HCT116 (cell line): ENCODE results near the gene CFAP47. TPM values are rescaled to one million over a fixed set of nuclear protein-coding genes. Genes with fewer than 3 reads are reported as not detected.

Experiments
- ATAC-seq: fragments of 200-7000 bp; cut with Tn5 transposase; 2 replicates; pipeline ENCODE4 v1.9.1; 2020; ENCODE audit warnings: mild to moderate bottlenecking, moderate library complexity
- BruUV-seq: library from RNA; stranded (reverse); fragments of 400-500 nt; replicated peaks from 2 replicates; lab custom pipeline; 2021; lab: Mats Ljungman, UMichigan
- CTCF ChIA-PET: fragments of 300-600 bp; sonication (Branson Sonifier 250); formaldehyde crosslinking; loops from one replicate; lab custom pipeline; 2021; ENCODE audit warnings: antibody characterized with exemption; lab: Charles Lee
- POLR2A ChIA-PET: fragments of 300-600, 350-600 bp; sonication (Branson Sonifier 250); formaldehyde crosslinking; loops from one replicate; lab custom pipeline; 2021; ENCODE audit warnings: antibody characterized with exemption; lab: Charles Lee
- RAD21 ChIA-PET, 2 experiments: fragments of 300-600 bp; sonication (Branson Sonifier 250); formaldehyde crosslinking; loops; one replicate each; lab custom pipeline; 2023; ENCODE audit warnings: low total read pairs in 2 of 2; ENCODE audit not compliant: uncharacterized antibody in 2 of 2, unreplicated experiment in 2 of 2, low non-redundant PET in 1 of 2; lab: Charles Lee
- DNase-seq: peaks from one replicate; pipeline ENCODE4 v3.0.0-alpha.2; 2010; ENCODE audit warnings: low read depth, low spot score
- H2AFZ ChIP-seq: fragments of 200-600 bp; shearing (Covaris generic), sonication (generic); 2 replicates; pipeline ENCODE4 v1.6.1; 2017; ENCODE audit warnings: low read depth, mixed run types, mixed read lengths, antibody characterized with exemption, low read length; ENCODE audit not compliant: poor library complexity, severe bottlenecking
- H3K27ac ChIP-seq: 2 replicates; pipeline ENCODE4 v1.5.1; 2012; ENCODE audit warnings: low read depth, low read length
- H3K27me3 ChIP-seq: fragments of 200-600 bp; sonication (generic); 2 replicates; pipeline ENCODE4 v1.6.1; 2016; ENCODE audit warnings: mixed run types, low read length, mixed read lengths; ENCODE audit not compliant: insufficient read depth
- H3K36me3 ChIP-seq, 2 experiments: fragments of 200-500 bp in 1 of 2; fragments of 200-600 bp in 1 of 2; sonication (Bioruptor generic) in 1 of 2; sonication (generic) in 1 of 2; 2 replicates each; pipeline versions ENCODE4 v1.5.1 to v1.6.1; 2014 to 2016; ENCODE audit warnings: low read length in 2 of 2, inconsistent platforms in 1 of 2, mixed read lengths in 1 of 2, mixed run types in 1 of 2; ENCODE audit not compliant: insufficient read depth in 2 of 2, control insufficient read depth in 1 of 2
- H3K4me1 ChIP-seq, 2 experiments: fragments of 200-600 bp in 1 of 2; sonication (generic) in 1 of 2; 2 replicates each; pipeline versions ENCODE4 v1.5.1 to v1.6.1; 2012 to 2017; ENCODE audit warnings: low read length in 2 of 2, inconsistent platforms in 1 of 2, mild to moderate bottlenecking in 1 of 2, mixed read lengths in 1 of 2, mixed run types in 1 of 2, moderate library complexity in 1 of 2; ENCODE audit not compliant: insufficient read depth in 2 of 2, control insufficient read depth in 1 of 2
- H3K4me2 ChIP-seq: fragments of 200-600 bp; sonication (generic); 2 replicates; pipeline ENCODE4 v1.6.1; 2017; ENCODE audit warnings: mixed run types, low read length, mixed read lengths
- H3K4me3 ChIP-seq, 2 experiments: fragments of 200-600 bp in 1 of 2; sonication (generic) in 1 of 2; replicated peaks in 1 of 2; 2 replicates each; pipeline ENCODE4 v1.5.1; 2011 to 2016; ENCODE audit warnings: low read length in 2 of 2, control low read depth in 1 of 2, low read depth in 1 of 2, mild to moderate bottlenecking in 1 of 2, mixed read lengths in 1 of 2, mixed run types in 1 of 2
- H3K79me2 ChIP-seq: fragments of 200-600 bp; sonication (generic); 2 replicates; pipeline ENCODE4 v1.6.1; 2017; ENCODE audit warnings: mild to moderate bottlenecking, mixed run types, low read length, moderate library complexity, mixed read lengths; ENCODE audit not compliant: insufficient read depth
- H3K9ac ChIP-seq: fragments of 200-600 bp; sonication (generic); 2 replicates; pipeline ENCODE4 v1.6.1; 2016; ENCODE audit warnings: low read length, mixed read lengths
- H3K9me2 ChIP-seq: fragments of 200-600 bp; sonication (generic), shearing (Covaris generic); 2 replicates; pipeline ENCODE4 v1.6.1; 2017; ENCODE audit warnings: mixed run types, mild to moderate bottlenecking, moderate library complexity; ENCODE audit not compliant: insufficient read depth
- H3K9me3 ChIP-seq, 2 experiments: fragments of 200-500 bp in 1 of 2; fragments of 200-600 bp in 1 of 2; sonication (Bioruptor generic) in 1 of 2; sonication (generic) in 1 of 2; 2 replicates each; pipeline ENCODE4 v1.6.1; 2014 to 2017; ENCODE audit warnings: low read length in 2 of 2, mixed read lengths in 2 of 2, inconsistent platforms in 1 of 2, low read depth in 1 of 2, mild to moderate bottlenecking in 1 of 2, mixed run types in 1 of 2, moderate library complexity in 1 of 2; ENCODE audit not compliant: control insufficient read depth in 1 of 2, insufficient read depth in 1 of 2
- H4K20me1 ChIP-seq: fragments of 200-600 bp; sonication (generic), shearing (Covaris generic); 2 replicates; pipeline ENCODE4 v1.6.1; 2017; ENCODE audit warnings: mixed run types, mild to moderate bottlenecking, moderate library complexity; ENCODE audit not compliant: insufficient read depth
- CEBPB ChIP-seq: IDR thresholded peaks from 2 replicates; pipeline ENCODE4 v1.6.1; 2012; ENCODE audit warnings: low read depth
- EGR1 ChIP-seq: IDR thresholded peaks from 2 replicates; pipeline ENCODE4 v1.6.1; 2012; ENCODE audit warnings: low read depth
- ELF1 ChIP-seq: IDR thresholded peaks from 2 replicates; pipeline ENCODE4 v1.6.1; 2012; ENCODE audit warnings: low read depth, borderline replicate concordance
- POLR2A ChIP-seq: IDR thresholded peaks from 2 replicates; pipeline ENCODE4 v1.7.0; 2011; ENCODE audit warnings: borderline replicate concordance; ENCODE audit not compliant: insufficient read depth, insufficient read length; ENCODE audit errors: extremely low read depth
- SP1 ChIP-seq: IDR thresholded peaks from 2 replicates; pipeline ENCODE4 v1.6.1; 2012; ENCODE audit warnings: low read depth
- SRF ChIP-seq: IDR thresholded peaks from 2 replicates; pipeline ENCODE4 v1.6.1; 2012; ENCODE audit warnings: low read depth
- YY1 ChIP-seq: IDR thresholded peaks from 2 replicates; pipeline ENCODE4 v1.6.1; 2011; ENCODE audit warnings: low read length, low read depth, moderate library complexity, mild to moderate bottlenecking; ENCODE audit not compliant: insufficient replicate concordance; ENCODE audit errors: extremely low read depth
- ZNF274 ChIP-seq: fragments of 200-500 bp; sonication (Bioruptor generic); IDR thresholded peaks from 2 replicates; pipeline ENCODE4 v1.6.1; 2014; ENCODE audit warnings: mild to moderate bottlenecking, low read depth, low read length, inconsistent platforms
- intact Hi-C: fragments of 100-400 bp; cut with micrococcal nuclease; formaldehyde crosslinking; loops from 2 replicates; pipeline ENCODE4 v1.10.0; 2022
- total RNA-seq: library from RNA; stranded (reverse); gene quantifications from one replicate; pipeline ENCODE4 v1.2.1, GENCODE V29; 2021; ENCODE audit not compliant: unreplicated experiment
- TF ChIP-seq, protein P1 (sequence below): IDR thresholded peaks from 2 replicates; pipeline ENCODE4 v1.6.1; 2012; ENCODE audit warnings: low read depth
- TF ChIP-seq, protein P2 (sequence below): IDR thresholded peaks from 2 replicates; pipeline ENCODE4 v1.6.1; 2012
- TF ChIP-seq, protein P3 (sequence below), 3 experiments: fragments of 200-600 bp in 1 of 3; sonication (generic) in 1 of 3; IDR thresholded peaks in 2 of 3; conservative IDR thresholded peaks in 1 of 3; 2 replicates each; pipeline ENCODE4 v1.5.1; 2012 to 2017; ENCODE audit warnings: low read depth in 2 of 3, low read length in 2 of 3, antibody characterized with exemption in 1 of 3, borderline replicate concordance in 1 of 3, control low read depth in 1 of 3, mild to moderate bottlenecking in 1 of 3, mixed read lengths in 1 of 3, mixed run types in 1 of 3, moderate library complexity in 1 of 3; ENCODE audit not compliant: insufficient read depth in 1 of 3

CFAP47 gene
- total RNA-seq, 1 experiment from 2014 or later: not detected

DNA sequence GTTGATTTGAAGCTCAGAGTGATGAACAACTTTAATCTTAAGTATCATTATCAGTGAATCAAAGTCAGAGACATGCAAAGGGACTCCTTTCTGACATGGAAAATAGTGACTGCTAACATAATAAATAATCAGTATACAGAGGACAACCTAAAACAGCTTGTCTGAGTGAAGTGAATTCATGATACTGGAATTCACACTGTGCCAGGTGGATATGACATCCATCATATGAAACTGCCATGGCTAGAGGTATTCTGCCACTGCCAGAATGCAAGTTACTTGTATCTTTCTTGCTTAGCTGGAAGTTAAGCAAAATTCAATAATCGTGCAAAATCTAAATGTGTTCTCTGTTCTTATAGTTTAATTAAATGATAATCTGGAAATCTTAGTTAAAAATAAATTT, 429.0 kb downstream of the CFAP47 start:
- H4K20me1 ChIP-seq: no peaks in the 10 kb centered on the region
- no peaks in the 10 kb centered on the region for H3K36me3 ChIP-seq
- no peak overlapping the region for H3K27ac ChIP-seq
- TF ChIP-seq YY1 (no peak), SRF (no peak), ZNF274 (no peak), EGR1 (no peak), ELF1 (no peak), CEBPB (no peak), SP1 (no peak), POLR2A (no peak)
- TF ChIP-seq, protein P1, sequence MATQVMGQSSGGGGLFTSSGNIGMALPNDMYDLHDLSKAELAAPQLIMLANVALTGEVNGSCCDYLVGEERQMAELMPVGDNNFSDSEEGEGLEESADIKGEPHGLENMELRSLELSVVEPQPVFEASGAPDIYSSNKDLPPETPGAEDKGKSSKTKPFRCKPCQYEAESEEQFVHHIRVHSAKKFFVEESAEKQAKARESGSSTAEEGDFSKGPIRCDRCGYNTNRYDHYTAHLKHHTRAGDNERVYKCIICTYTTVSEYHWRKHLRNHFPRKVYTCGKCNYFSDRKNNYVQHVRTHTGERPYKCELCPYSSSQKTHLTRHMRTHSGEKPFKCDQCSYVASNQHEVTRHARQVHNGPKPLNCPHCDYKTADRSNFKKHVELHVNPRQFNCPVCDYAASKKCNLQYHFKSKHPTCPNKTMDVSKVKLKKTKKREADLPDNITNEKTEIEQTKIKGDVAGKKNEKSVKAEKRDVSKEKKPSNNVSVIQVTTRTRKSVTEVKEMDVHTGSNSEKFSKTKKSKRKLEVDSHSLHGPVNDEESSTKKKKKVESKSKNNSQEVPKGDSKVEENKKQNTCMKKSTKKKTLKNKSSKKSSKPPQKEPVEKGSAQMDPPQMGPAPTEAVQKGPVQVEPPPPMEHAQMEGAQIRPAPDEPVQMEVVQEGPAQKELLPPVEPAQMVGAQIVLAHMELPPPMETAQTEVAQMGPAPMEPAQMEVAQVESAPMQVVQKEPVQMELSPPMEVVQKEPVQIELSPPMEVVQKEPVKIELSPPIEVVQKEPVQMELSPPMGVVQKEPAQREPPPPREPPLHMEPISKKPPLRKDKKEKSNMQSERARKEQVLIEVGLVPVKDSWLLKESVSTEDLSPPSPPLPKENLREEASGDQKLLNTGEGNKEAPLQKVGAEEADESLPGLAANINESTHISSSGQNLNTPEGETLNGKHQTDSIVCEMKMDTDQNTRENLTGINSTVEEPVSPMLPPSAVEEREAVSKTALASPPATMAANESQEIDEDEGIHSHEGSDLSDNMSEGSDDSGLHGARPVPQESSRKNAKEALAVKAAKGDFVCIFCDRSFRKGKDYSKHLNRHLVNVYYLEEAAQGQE: no peak
- TF ChIP-seq, protein P2, sequence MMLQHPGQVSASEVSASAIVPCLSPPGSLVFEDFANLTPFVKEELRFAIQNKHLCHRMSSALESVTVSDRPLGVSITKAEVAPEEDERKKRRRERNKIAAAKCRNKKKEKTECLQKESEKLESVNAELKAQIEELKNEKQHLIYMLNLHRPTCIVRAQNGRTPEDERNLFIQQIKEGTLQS: no peak
- TF ChIP-seq, protein P3, sequence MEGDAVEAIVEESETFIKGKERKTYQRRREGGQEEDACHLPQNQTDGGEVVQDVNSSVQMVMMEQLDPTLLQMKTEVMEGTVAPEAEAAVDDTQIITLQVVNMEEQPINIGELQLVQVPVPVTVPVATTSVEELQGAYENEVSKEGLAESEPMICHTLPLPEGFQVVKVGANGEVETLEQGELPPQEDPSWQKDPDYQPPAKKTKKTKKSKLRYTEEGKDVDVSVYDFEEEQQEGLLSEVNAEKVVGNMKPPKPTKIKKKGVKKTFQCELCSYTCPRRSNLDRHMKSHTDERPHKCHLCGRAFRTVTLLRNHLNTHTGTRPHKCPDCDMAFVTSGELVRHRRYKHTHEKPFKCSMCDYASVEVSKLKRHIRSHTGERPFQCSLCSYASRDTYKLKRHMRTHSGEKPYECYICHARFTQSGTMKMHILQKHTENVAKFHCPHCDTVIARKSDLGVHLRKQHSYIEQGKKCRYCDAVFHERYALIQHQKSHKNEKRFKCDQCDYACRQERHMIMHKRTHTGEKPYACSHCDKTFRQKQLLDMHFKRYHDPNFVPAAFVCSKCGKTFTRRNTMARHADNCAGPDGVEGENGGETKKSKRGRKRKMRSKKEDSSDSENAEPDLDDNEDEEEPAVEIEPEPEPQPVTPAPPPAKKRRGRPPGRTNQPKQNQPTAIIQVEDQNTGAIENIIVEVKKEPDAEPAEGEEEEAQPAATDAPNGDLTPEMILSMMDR (IDR thresholded peaks at IDR 0.05 in 2 of 3, conservative IDR thresholded peaks at IDR 0.05 in 1 of 3; ENCODE audit: borderline replicate concordance in 1 of 3, insufficient read depth in 1 of 3, low read depth in 2 of 3, low read length in 2 of 3): no peak
- H2AFZ ChIP-seq: no peak overlapping the region
- RAD21 ChIA-PET: no interaction called here
- no peaks in the 10 kb centered on the region for H3K9me3 ChIP-seq
- intact Hi-C loops: no loop called here
- no peak overlapping the region for H3K4me3 ChIP-seq
- H3K9me2 ChIP-seq: no peaks in the 10 kb centered on the region
- DNase-seq: no peak
- H3K4me2 ChIP-seq: no peak overlapping the region
- no peaks in the 10 kb centered on the region for H3K79me2 ChIP-seq
- POLR2A ChIA-PET: no interaction called here
- H3K27me3 ChIP-seq: no peaks in the 10 kb centered on the region
- no TSS peak for BruUV-seq
- no peak for ATAC-seq
- H3K4me1 ChIP-seq: no peaks in the 10 kb centered on the region
- no peak overlapping the region for H3K9ac ChIP-seq
- CTCF ChIA-PET: no interaction called here
